ENCODE results near the gene IER3IP1. TPM values are rescaled to one million over a fixed set of nuclear protein-coding genes. Genes with fewer than 3 reads are reported as not detected.
"Not testable (repeated sequence)": the region's sequence is repeated elsewhere in the genome, so short reads cannot be mapped to it uniquely, and the experiment has no call there.

The IER3IP1 gene
- total and polyA plus RNA-seq, 4 experiments from 2014 or later: 7.8 to 30.9 (median 13.2) TPM

DNA sequence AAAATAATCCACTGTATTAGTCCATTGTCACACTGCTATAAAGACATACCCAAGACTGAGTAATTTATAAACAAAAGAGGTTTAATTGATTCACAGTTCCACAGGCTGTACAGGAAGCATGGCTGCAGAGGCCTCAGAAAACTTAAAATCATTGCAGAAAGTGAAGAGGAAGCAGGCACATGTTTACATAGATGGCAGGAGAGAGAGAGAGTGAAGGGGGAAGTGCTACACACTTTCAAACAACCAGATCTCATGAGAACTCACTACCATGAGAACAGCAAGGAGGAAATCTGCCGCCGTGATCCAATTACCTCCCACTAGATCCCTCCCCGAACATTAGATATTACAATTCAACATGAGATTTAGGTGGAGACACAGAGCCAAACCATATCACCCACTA lies 19.8 kb upstream of the IER3IP1 start:
- POLR2A ChIA-PET (ENCODE audit: partially characterized antibody); H3K4me1 Mint-ChIP-seq; DNase-seq; H3K4me3 ChIP-seq (ENCODE audit: low read length in 2 of 2); H3K27ac Mint-ChIP-seq; H3K9me3 ChIP-seq (ENCODE audit: control insufficient read depth in 1 of 2, low read length in 2 of 2); H3K27ac ChIP-seq (ENCODE audit: low read depth, low read length); intact Hi-C loops (cut with micrococcal nuclease); H3K4me1 ChIP-seq (ENCODE audit: insufficient read depth, low read length); H3K36me3 ChIP-seq (ENCODE audit: insufficient read depth, low read length); CTCF ChIA-PET (ENCODE audit: partially characterized antibody); H3K36me3 Mint-ChIP-seq; H3K27me3 ChIP-seq (ENCODE audit: insufficient read depth, low read length); H3K9me3 Mint-ChIP-seq; H3K4me3 Mint-ChIP-seq: not testable (repeated sequence)
- peaks cover 6 to 19% of the 10 kb centered on the region in 2 donors for H3K27me3 Mint-ChIP-seq

DNA sequence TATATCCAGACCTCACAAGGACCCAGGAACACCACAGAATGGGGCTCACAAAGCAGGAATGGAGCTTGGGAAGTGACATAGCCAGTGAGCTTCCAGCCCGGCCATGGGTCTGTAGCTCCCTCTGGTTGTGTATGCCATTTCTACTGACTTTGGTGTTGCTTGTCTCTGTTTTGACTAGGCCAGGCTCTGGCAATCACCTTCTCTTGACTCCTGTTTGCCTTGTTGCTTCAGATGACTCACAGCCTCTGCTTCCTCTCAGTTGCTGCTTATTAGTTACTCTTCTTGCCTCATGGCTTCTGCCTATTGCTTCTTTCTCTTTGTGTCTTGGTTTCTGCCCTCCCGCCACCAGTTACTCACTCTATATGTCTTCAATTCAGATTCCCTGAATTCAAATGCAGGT lies 15.8 kb upstream of the IER3IP1 start:
- no peaks in the 10 kb centered on the region for H3K9me3 ChIP-seq (ENCODE audit: control insufficient read depth in 1 of 2, low read length in 2 of 2)
- CTCF ChIA-PET (ENCODE audit: partially characterized antibody): interaction anchor here (2.7 kb wide), 1 partner anchor 13 kb away, joined by 14 read pairs; no protein-coding TSS in a partner anchor
- H3K4me3 Mint-ChIP-seq: no peak overlapping the region
- intact Hi-C loops (cut with micrococcal nuclease): no loop called here
- peaks cover 13 to 27% of the 10 kb centered on the region in 2 donors for H3K27me3 Mint-ChIP-seq
- no peaks in the 10 kb centered on the region for H3K36me3 Mint-ChIP-seq
- no peak for DNase-seq
- no peak overlapping the region for H3K4me3 ChIP-seq (ENCODE audit: low read length in 2 of 2)
- no peak overlapping the region for H3K27ac ChIP-seq (ENCODE audit: low read depth, low read length)
- no peaks in the 10 kb centered on the region for H3K36me3 ChIP-seq (ENCODE audit: insufficient read depth, low read length)
- no peaks in the 10 kb centered on the region for H3K27me3 ChIP-seq (ENCODE audit: insufficient read depth, low read length)
- no peak overlapping the region for H3K27ac Mint-ChIP-seq
- H3K9me3 Mint-ChIP-seq: peaks cover 0 to 2% (median 0%) of the 10 kb centered on the region in 8 donors
- H3K4me1 ChIP-seq (ENCODE audit: insufficient read depth, low read length): no peaks in the 10 kb centered on the region
- H3K4me1 Mint-ChIP-seq: no peaks in the 10 kb centered on the region
- POLR2A ChIA-PET (ENCODE audit: partially characterized antibody): no interaction called here

DNA sequence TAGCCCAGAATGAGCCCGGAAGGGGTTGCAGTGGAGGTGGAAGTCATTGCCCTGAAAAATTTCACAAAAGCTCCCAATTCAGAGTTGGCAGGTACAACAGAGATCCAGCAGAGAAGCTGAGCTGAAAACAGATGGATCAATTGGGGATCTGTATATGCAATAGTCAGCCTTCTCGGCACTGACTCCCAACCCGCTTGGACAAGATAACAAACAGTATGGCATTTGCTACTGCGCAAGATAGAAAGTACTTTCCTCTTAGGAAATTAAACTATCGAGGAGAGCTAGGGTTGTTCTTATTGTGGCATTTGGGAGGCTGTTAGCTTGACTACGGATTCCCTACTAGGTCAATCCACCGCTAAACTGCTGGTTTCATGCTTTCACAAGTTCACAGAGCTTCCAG lies 11.6 kb upstream of the IER3IP1 start:
- no peaks in the 10 kb centered on the region for H3K4me1 Mint-ChIP-seq
- intact Hi-C loops (cut with micrococcal nuclease): no loop called here

DNA sequence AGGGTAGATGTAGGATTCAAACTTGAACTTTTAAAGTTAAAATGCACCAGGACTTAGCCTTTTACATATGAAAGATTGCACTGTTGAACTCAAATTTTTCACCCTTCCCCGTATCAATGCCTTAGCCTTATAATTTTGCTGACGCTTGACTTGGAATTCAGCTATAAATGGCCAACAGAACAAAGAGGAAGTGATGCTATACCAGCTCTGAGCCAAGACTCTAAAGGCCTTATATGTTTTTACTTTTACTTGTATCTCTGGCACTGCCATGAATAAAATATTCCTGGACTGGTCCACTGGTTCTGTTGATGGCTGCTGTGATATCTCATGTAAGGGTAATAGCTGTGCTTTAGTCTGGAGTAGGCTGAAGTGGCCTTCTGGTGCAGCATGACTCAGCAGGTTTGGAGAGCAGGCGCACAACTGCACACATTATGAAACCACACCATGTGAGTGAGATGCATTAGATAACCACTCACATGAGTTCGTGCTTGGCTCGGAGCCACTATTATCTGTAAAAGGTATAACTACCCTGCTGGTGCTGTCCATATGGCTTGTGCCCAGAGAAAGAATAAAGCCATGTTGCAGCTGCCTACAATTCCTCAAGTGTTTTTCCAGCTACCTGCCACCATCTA lies 8.4 kb upstream of the IER3IP1 start:
- no peaks in the 10 kb centered on the region for H3K4me1 Mint-ChIP-seq
- H3K36me3 Mint-ChIP-seq: no peaks in the 10 kb centered on the region
- peak in 1 of 5 donors; percentile 16 for DNase-seq
- H3K27me3 ChIP-seq (ENCODE audit: insufficient read depth, low read length): no peaks in the 10 kb centered on the region
- no peak overlapping the region for H3K27ac ChIP-seq (ENCODE audit: low read depth, low read length)
- H3K4me3 ChIP-seq (ENCODE audit: low read length in 2 of 2): no peak overlapping the region
- H3K9me3 ChIP-seq (ENCODE audit: control insufficient read depth in 1 of 2, low read length in 2 of 2): no peaks in the 10 kb centered on the region
- no peak overlapping the region for H3K27ac Mint-ChIP-seq
- ChIA-PET CTCF (ENCODE audit: partially characterized antibody) (interaction anchor here (1.6 kb wide), 1 partner anchor 19 kb away, joined by 5 read pairs; no protein-coding TSS in a partner anchor), POLR2A (ENCODE audit: partially characterized antibody) (no interaction called here)
- intact Hi-C loops (cut with micrococcal nuclease): no loop called here
- no peak overlapping the region for H3K4me3 Mint-ChIP-seq
- H3K27me3 Mint-ChIP-seq: peaks cover 14% of the 10 kb centered on the region in 2 donors
- H3K4me1 ChIP-seq (ENCODE audit: insufficient read depth, low read length): no peaks in the 10 kb centered on the region
- peaks cover 0 to 31% (median 16%) of the 10 kb centered on the region in 8 donors for H3K9me3 Mint-ChIP-seq
- no peaks in the 10 kb centered on the region for H3K36me3 ChIP-seq (ENCODE audit: insufficient read depth, low read length)

More for the DNA sequence above, 11.6 kb upstream of the IER3IP1 start:
- Histone ChIP-seq H3K4me1 (ENCODE audit: insufficient read depth, low read length) (no peaks in the 10 kb centered on the region), H3K4me3 (ENCODE audit: low read length in 2 of 2) (no peak overlapping the region), H3K36me3 (ENCODE audit: insufficient read depth, low read length) (no peaks in the 10 kb centered on the region), H3K9me3 (ENCODE audit: control insufficient read depth in 1 of 2, low read length in 2 of 2) (no peaks in the 10 kb centered on the region), H3K27ac (ENCODE audit: low read depth, low read length) (no peak overlapping the region), H3K27me3 (ENCODE audit: insufficient read depth, low read length) (no peaks in the 10 kb centered on the region)
- Mint-ChIP-seq H3K9me3 (peaks cover 2 to 30% (median 16%) of the 10 kb centered on the region in 8 donors), H3K36me3 (no peaks in the 10 kb centered on the region), H3K27ac (no peak overlapping the region), H3K27me3 (peaks cover 14 to 18% of the 10 kb centered on the region in 2 donors), H3K4me3 (no peak overlapping the region)
- POLR2A ChIA-PET (ENCODE audit: partially characterized antibody): interaction anchor here (0.8 kb wide), 1 partner anchor 38 kb away, joined by 3 read pairs; the partner anchor contains the start of gene HDHD2
- DNase-seq: no peak
- CTCF ChIA-PET (ENCODE audit: partially characterized antibody): no interaction called here

DNA sequence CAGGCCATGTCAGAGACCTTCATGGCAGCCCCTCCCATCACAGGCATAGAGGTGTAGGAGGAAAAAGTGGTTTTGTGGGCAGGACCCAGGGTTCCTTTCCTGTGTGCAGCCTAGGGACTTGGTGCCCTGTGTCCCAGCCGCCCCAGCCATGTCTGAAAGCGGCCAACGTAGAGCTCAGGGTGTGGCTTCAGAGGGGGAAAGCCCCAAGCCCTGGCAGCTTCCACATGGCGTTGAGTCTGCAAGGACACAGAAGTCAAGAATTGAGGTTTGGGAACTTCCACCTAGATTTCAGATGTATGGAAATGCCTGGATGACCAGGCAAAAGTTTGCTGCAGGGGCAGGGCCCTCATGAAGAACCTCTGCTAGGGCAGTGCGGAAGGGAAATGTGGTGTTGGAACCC lies 6.0 kb upstream of the IER3IP1 start:
- POLR2A ChIA-PET (ENCODE audit: partially characterized antibody); H3K27ac ChIP-seq (ENCODE audit: low read depth, low read length); DNase-seq; H3K4me3 ChIP-seq (ENCODE audit: low read length in 2 of 2); H3K4me1 Mint-ChIP-seq; H3K4me3 Mint-ChIP-seq; CTCF ChIA-PET (ENCODE audit: partially characterized antibody); intact Hi-C loops (cut with micrococcal nuclease); H3K4me1 ChIP-seq (ENCODE audit: insufficient read depth, low read length); H3K9me3 ChIP-seq (ENCODE audit: control insufficient read depth in 1 of 2, low read length in 2 of 2); H3K27me3 ChIP-seq (ENCODE audit: insufficient read depth, low read length); H3K36me3 Mint-ChIP-seq; H3K36me3 ChIP-seq (ENCODE audit: insufficient read depth, low read length); H3K27me3 Mint-ChIP-seq; H3K27ac Mint-ChIP-seq: not testable (repeated sequence)
- peaks cover 0 to 31% (median 16%) of the 10 kb centered on the region in 8 donors for H3K9me3 Mint-ChIP-seq

DNA sequence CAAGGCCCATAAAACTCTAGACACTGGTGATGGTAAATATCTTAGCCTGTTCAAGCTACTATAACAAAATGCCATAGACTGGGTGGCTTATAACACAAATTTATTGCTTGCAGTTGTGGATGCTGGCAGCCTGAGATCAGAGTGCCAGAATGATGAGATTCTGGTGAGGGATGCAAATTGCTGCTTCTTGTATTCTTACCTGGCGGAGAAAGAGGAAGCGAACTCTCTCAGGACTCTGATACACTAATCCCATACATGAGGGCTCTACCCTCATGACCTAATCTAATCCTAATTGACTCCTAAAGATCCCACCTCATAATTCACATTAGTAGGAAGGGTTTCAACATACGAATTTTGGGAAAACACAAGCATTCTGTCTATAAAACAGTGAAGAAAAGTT lies 4.6 kb upstream of the IER3IP1 start:
- no peaks in the 10 kb centered on the region for H3K9me3 ChIP-seq (ENCODE audit: control insufficient read depth in 1 of 2, low read length in 2 of 2)
- H3K4me1 ChIP-seq (ENCODE audit: insufficient read depth, low read length): no peaks in the 10 kb centered on the region
- POLR2A ChIA-PET (ENCODE audit: partially characterized antibody): no interaction called here
- H3K27ac ChIP-seq (ENCODE audit: low read depth, low read length): no peak overlapping the region
- peaks cover 4 to 7% of the 10 kb centered on the region in 2 donors for H3K27me3 Mint-ChIP-seq
- H3K4me3 Mint-ChIP-seq: no peak overlapping the region
- no peaks in the 10 kb centered on the region for H3K27me3 ChIP-seq (ENCODE audit: insufficient read depth, low read length)
- no peaks in the 10 kb centered on the region for H3K36me3 ChIP-seq (ENCODE audit: insufficient read depth, low read length)
- CTCF ChIA-PET (ENCODE audit: partially characterized antibody): no interaction called here
- peaks cover 0 to 3% of the 10 kb centered on the region in 2 donors for H3K36me3 Mint-ChIP-seq
- no peak overlapping the region for H3K4me3 ChIP-seq (ENCODE audit: low read length in 2 of 2)
- H3K27ac Mint-ChIP-seq: no peak overlapping the region
- intact Hi-C loops (cut with micrococcal nuclease): no loop called here
- H3K9me3 Mint-ChIP-seq: peaks cover 0 to 27% (median 13%) of the 10 kb centered on the region in 8 donors
- no peak for DNase-seq
- H3K4me1 Mint-ChIP-seq: peaks cover 0 to 3% (median 2%) of the 10 kb centered on the region in 4 donors

DNA sequence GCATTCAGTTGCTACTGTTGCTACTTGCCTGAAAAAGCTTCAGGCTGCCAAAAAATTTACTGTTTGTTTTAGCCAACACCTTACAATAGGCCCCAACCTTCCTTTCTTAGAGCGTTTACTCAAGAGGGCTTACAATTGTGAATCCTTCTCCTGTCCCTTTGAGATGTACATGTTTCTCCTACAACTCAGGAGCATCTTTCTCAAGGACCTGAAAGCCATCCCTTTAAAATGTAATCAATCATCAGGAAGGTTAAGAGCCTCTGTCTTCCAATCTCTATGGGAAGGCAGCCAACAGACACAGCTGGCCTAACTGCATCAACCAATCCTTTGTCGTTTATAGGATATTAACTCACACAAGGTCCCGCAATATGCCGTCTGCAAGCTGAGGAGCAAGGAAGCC lies 3.4 kb upstream of the IER3IP1 start:
- Mint-ChIP-seq H3K27me3 (peaks cover 4 to 7% of the 10 kb centered on the region in 2 donors), H3K36me3 (peaks cover 0 to 4% of the 10 kb centered on the region in 2 donors), H3K4me1 (peaks cover 0 to 4% (median 2%) of the 10 kb centered on the region in 4 donors), H3K9me3 (peaks cover 0 to 15% (median 5%) of the 10 kb centered on the region in 8 donors), H3K4me3 (no peak overlapping the region), H3K27ac (no peak overlapping the region)
- ChIA-PET POLR2A (ENCODE audit: partially characterized antibody) (no interaction called here), CTCF (ENCODE audit: partially characterized antibody) (no interaction called here)
- Histone ChIP-seq H3K27ac (ENCODE audit: low read depth, low read length) (no peak overlapping the region), H3K4me1 (ENCODE audit: insufficient read depth, low read length) (peaks cover 11% of the 10 kb centered on the region), H3K27me3 (ENCODE audit: insufficient read depth, low read length) (no peaks in the 10 kb centered on the region), H3K36me3 (ENCODE audit: insufficient read depth, low read length) (no peaks in the 10 kb centered on the region), H3K9me3 (ENCODE audit: control insufficient read depth in 1 of 2, low read length in 2 of 2) (no peaks in the 10 kb centered on the region), H3K4me3 (ENCODE audit: low read length in 2 of 2) (no peak overlapping the region)
- intact Hi-C loops (cut with micrococcal nuclease): no loop called here
- DNase-seq: no peak
